B cell (primary cell): Measurements from ENCODE around the gene ATL1. TPM values are rescaled to one million over a fixed set of nuclear protein-coding genes. Genes with fewer than 3 reads are reported as not detected.

ENCODE experiments used
- ATAC-seq: fragments of 200-7000 bp; cut with Tn5 transposase; one replicate; pipeline ENCODE4 v1.10.0; 2021; ENCODE audit warnings: low read depth, mild to moderate bottlenecking, moderate number of reproducible peaks, moderate library complexity
- CTCF ChIA-PET: fragments of 350-600 bp; sonication (Branson Sonifier 250); formaldehyde crosslinking; loops from one replicate; lab custom pipeline; 2021; ENCODE audit warnings: antibody characterized with exemption, inconsistent platforms; lab: Charles Lee
- POLR2A ChIA-PET: fragments of 350-600 bp; sonication (Branson Sonifier 250); formaldehyde crosslinking; loops from one replicate; lab custom pipeline; 2021; ENCODE audit warnings: antibody characterized with exemption; lab: Charles Lee
- DNase-seq: peaks from one replicate; pipeline ENCODE4 v3.0.0; 2013
- H2AFZ ChIP-seq: 2 replicates; pipeline ENCODE4 v1.6.1; 2012; ENCODE audit warnings: mild to moderate bottlenecking, low read depth, low read length; ENCODE audit not compliant: insufficient read depth, poor library complexity, severe bottlenecking
- H3K27ac ChIP-seq, 2 donors: 1 replicate in 1 of 2; 2 replicates in 1 of 2; pipeline ENCODE4 v1.5.1; 2012 to 2013; ENCODE audit warnings: low read length in 2 of 2, mild to moderate bottlenecking in 2 of 2, moderate library complexity in 1 of 2
- H3K27me3 ChIP-seq, 4 experiments: fragments of 200-600 bp in 1 of 4; sonication (generic) in 1 of 4; replicated peaks in 1 of 4; 1 replicate in 2 of 4; 2 replicates in 2 of 4; pipeline versions ENCODE4 v1.6.1 to v1.7.0; 2013 to 2016; ENCODE audit warnings: low read length in 3 of 4, mild to moderate bottlenecking in 2 of 4, mixed read lengths in 1 of 4, moderate library complexity in 1 of 4; ENCODE audit not compliant: insufficient read depth in 4 of 4, control insufficient read depth in 3 of 4; ENCODE audit errors: control extremely low read depth in 1 of 4
- H3K36me3 ChIP-seq, 2 experiments: replicated peaks in 1 of 2; 1 replicate in 1 of 2; 2 replicates in 1 of 2; pipeline versions ENCODE4 v1.6.1 to v1.7.1; 2013; ENCODE audit warnings: low read length in 1 of 2; ENCODE audit not compliant: insufficient read depth in 2 of 2, control insufficient read depth in 1 of 2; ENCODE audit errors: control extremely low read depth in 1 of 2, extremely low read depth in 1 of 2
- H3K4me1 ChIP-seq, 2 donors: fragments of 200-600 bp in 1 of 2; sonication (generic) in 1 of 2; 1 replicate in 1 of 2; 2 replicates in 1 of 2; pipeline versions ENCODE4 v1.5.1 to v1.6.1; 2013 to 2017; ENCODE audit warnings: low read length in 2 of 2; ENCODE audit not compliant: control insufficient read depth in 2 of 2, insufficient read depth in 2 of 2
- H3K4me2 ChIP-seq: replicated peaks from 2 replicates; pipeline ENCODE3; 2012; ENCODE audit warnings: mild to moderate bottlenecking, low read depth, low read length; ENCODE audit not compliant: poor library complexity, severe bottlenecking
- H3K4me3 ChIP-seq, 5 experiments: fragments of 200-600 bp in 1 of 5; sonication (generic) in 1 of 5; 1 replicate in 3 of 5; 2 replicates in 2 of 5; pipeline versions ENCODE4 v1.5.1 to v1.7.0; 2011 to 2016; ENCODE audit warnings: low read length in 4 of 5, mild to moderate bottlenecking in 4 of 5, low read depth in 2 of 5, control low read depth in 1 of 5, moderate library complexity in 1 of 5; ENCODE audit not compliant: insufficient read depth in 1 of 5; ENCODE audit errors: control extremely low read depth in 1 of 5, extremely low read depth in 1 of 5
- H3K79me2 ChIP-seq: fragments of 200-600 bp; sonication (generic); one replicate; pipeline ENCODE4 v1.6.0; 2016; ENCODE audit warnings: low read length; ENCODE audit not compliant: control insufficient read depth, insufficient read depth
- H3K9ac ChIP-seq: fragments of 200-600 bp; sonication (generic); 2 replicates; pipeline ENCODE4 v1.6.1; 2017; ENCODE audit warnings: mild to moderate bottlenecking, low read length, moderate library complexity
- H3K9me3 ChIP-seq, 3 donors: one replicate each; pipeline versions ENCODE4 v1.6.1 to v1.7.1; 2013; ENCODE audit warnings: low read length in 2 of 3; ENCODE audit not compliant: control insufficient read depth in 2 of 3, insufficient read depth in 1 of 3; ENCODE audit errors: control extremely low read depth in 1 of 3
- H4K20me1 ChIP-seq: 2 replicates; pipeline ENCODE4 v1.6.0; 2012; ENCODE audit warnings: mild to moderate bottlenecking, low read length; ENCODE audit not compliant: insufficient read depth, control insufficient read depth, poor library complexity, severe bottlenecking
- H3K27ac Mint-ChIP-seq: one replicate; pipeline ENCODE4 v1.8.0; 2021; ENCODE audit warnings: mixed read lengths
- H3K27me3 Mint-ChIP-seq: one replicate; pipeline ENCODE4 v1.8.0; 2021; ENCODE audit warnings: mixed read lengths
- H3K4me1 Mint-ChIP-seq: one replicate; pipeline ENCODE4 v1.8.0; 2021; ENCODE audit warnings: mixed read lengths
- H3K4me3 Mint-ChIP-seq: one replicate; pipeline ENCODE4 v1.8.0; 2021; ENCODE audit warnings: mixed read lengths
- H3K9me3 Mint-ChIP-seq: one replicate; pipeline ENCODE4 v1.8.0; 2022; ENCODE audit warnings: mixed read lengths; ENCODE audit not compliant: insufficient read depth
- EZH2 ChIP-seq: IDR thresholded peaks from 2 replicates; pipeline ENCODE4 v1.6.1; 2012; ENCODE audit warnings: borderline replicate concordance, low read depth, mild to moderate bottlenecking, moderate library complexity, low read length; ENCODE audit not compliant: insufficient read depth, poor library complexity, severe bottlenecking
- WGBS: methylation state at CpG from one replicate; pipeline ENCODE4 v1.1.5; 2013; ENCODE audit warnings: missing lambda C conversion rate; ENCODE audit not compliant: insufficient coverage; 5-methylcytosine and 5-hydroxymethylcytosine counted together
- intact Hi-C: fragments of 100-400 bp; cut with micrococcal nuclease; formaldehyde crosslinking; loops from one replicate; pipeline ENCODE4 v1.10.0; 2022
- polyA plus RNA-seq: library from polyadenylated mRNA; depleted of rRNA; stranded (reverse); fragments of >200 nt; gene quantifications from 2 replicates; pipeline ENCODE4 v1.2.3, GENCODE V29; 2012
- total RNA-seq, 2 donors: library from RNA; stranded (reverse); fragments of 120-200 nt in 1 of 2; gene quantifications; 1 replicate in 1 of 2; 2 replicates in 1 of 2; pipeline versions ENCODE4 v1.2.3 to v1.2.4, GENCODE V29; 2013 to 2022
- TF ChIP-seq, protein P1 (sequence below): fragments of 200-600 bp; IDR thresholded peaks from one replicate; pipeline ENCODE4 v1.8.0; 2022; ENCODE audit warnings: antibody characterized with exemption, mild to moderate bottlenecking

The ATL1 gene
- total and polyA plus RNA-seq, 2 donors (not counting 1 experiment from before 2014, with no cell fraction given) = 2.9 TPM

GRCh38 chr14:50610465-50610864 is 50.5 kb downstream of the ATL1 start:
- H3K4me1 Mint-ChIP-seq = no peaks in the 10 kb centered on the region
- H3K27ac Mint-ChIP-seq = no peak overlapping the region
- no peaks in the 10 kb centered on the region for H3K9me3 ChIP-seq
- no peaks in the 10 kb centered on the region for H3K27me3 ChIP-seq
- no peak overlapping the region for H2AFZ ChIP-seq
- H4K20me1 ChIP-seq = no peaks in the 10 kb centered on the region
- H3K9ac ChIP-seq = no peak overlapping the region
- DNase-seq (no peak), ATAC-seq (no peak)
- no peak for TF ChIP-seq EZH2
- TF ChIP-seq, protein P1, sequence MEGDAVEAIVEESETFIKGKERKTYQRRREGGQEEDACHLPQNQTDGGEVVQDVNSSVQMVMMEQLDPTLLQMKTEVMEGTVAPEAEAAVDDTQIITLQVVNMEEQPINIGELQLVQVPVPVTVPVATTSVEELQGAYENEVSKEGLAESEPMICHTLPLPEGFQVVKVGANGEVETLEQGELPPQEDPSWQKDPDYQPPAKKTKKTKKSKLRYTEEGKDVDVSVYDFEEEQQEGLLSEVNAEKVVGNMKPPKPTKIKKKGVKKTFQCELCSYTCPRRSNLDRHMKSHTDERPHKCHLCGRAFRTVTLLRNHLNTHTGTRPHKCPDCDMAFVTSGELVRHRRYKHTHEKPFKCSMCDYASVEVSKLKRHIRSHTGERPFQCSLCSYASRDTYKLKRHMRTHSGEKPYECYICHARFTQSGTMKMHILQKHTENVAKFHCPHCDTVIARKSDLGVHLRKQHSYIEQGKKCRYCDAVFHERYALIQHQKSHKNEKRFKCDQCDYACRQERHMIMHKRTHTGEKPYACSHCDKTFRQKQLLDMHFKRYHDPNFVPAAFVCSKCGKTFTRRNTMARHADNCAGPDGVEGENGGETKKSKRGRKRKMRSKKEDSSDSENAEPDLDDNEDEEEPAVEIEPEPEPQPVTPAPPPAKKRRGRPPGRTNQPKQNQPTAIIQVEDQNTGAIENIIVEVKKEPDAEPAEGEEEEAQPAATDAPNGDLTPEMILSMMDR = no peak
- H3K79me2 ChIP-seq = no peaks in the 10 kb centered on the region
- WGBS = no CpG with 5 or more reads among the region's 1 CpG
- H3K4me1 ChIP-seq = no peaks in the 10 kb centered on the region
- no peaks in the 10 kb centered on the region for H3K27me3 Mint-ChIP-seq
- ChIA-PET POLR2A (no interaction called here), CTCF (interaction anchor here (1.5 kb wide), 1 partner anchor 9 kb away, joined by 3 read pairs; no protein-coding TSS in a partner anchor)
- no peak overlapping the region for H3K4me3 Mint-ChIP-seq
- H3K4me3 ChIP-seq = no peak overlapping the region
- no peaks in the 10 kb centered on the region for H3K9me3 Mint-ChIP-seq
- no peaks in the 10 kb centered on the region for H3K36me3 ChIP-seq
- intact Hi-C loops = no loop called here
- no peak overlapping the region for H3K27ac ChIP-seq
- no peak overlapping the region for H3K4me2 ChIP-seq

GRCh38 chr14:50612806-50613205 is 52.9 kb downstream of the ATL1 start:
- Mint-ChIP-seq H3K27ac (no peak overlapping the region), H3K4me1 (no peaks in the 10 kb centered on the region), H3K4me3 (no peak overlapping the region), H3K27me3 (no peaks in the 10 kb centered on the region), H3K9me3 (no peaks in the 10 kb centered on the region)
- H4K20me1 ChIP-seq = no peaks in the 10 kb centered on the region
- no peak overlapping the region for H3K4me3 ChIP-seq
- no peak overlapping the region for H3K9ac ChIP-seq
- POLR2A ChIA-PET = no interaction called here
- no peaks in the 10 kb centered on the region for H3K79me2 ChIP-seq
- WGBS = no CpG with 5 or more reads among the region's 3 CpGs
- CTCF ChIA-PET = interaction anchor here (2.0 kb wide), 1 partner anchor 102 kb away, joined by 6 read pairs; no protein-coding TSS in a partner anchor
- intact Hi-C loops = no loop called here
- H2AFZ ChIP-seq = no peak overlapping the region
- no peak overlapping the region for H3K4me2 ChIP-seq
- no peak for ATAC-seq
- no peak overlapping the region for H3K27ac ChIP-seq
- no peaks in the 10 kb centered on the region for H3K36me3 ChIP-seq
- TF ChIP-seq EZH2 = no peak
- TF ChIP-seq, protein P1 = no peak
- no peaks in the 10 kb centered on the region for H3K27me3 ChIP-seq
- H3K4me1 ChIP-seq = no peaks in the 10 kb centered on the region
- no peak for DNase-seq
- no peaks in the 10 kb centered on the region for H3K9me3 ChIP-seq
